PC-9 (cell line): ENCODE measurements around the gene APLNR.

Experiments
- CTCF ChIP-seq: fragments of 200-600 bp; sonication (generic); conservative IDR thresholded peaks from 2 replicates; pipeline ENCODE4 v1.6.1; 2017; ENCODE audit warnings: mixed run types, antibody characterized with exemption, mild to moderate bottlenecking, moderate library complexity
- EZH2 ChIP-seq: fragments of 200-600 bp; sonication (generic); IDR thresholded peaks from 2 replicates; pipeline ENCODE4 v1.8.0; 2017; ENCODE audit warnings: antibody characterized with exemption, low read depth

GRCh38 chr11:57263351-57263750, 26.3 kb upstream of the APLNR start:
- TF ChIP-seq CTCF (no peak), EZH2 (no peak)
